SU-DHL-6 (cell line): ENCODE results near the gene EIF2B2.

Source experiments
- H2AFZ ChIP-seq: fragments of 200-600 bp; sonication (generic); 2 replicates; pipeline ENCODE4 v1.6.1; 2014; ENCODE audit warnings: low read depth, mild to moderate bottlenecking, moderate library complexity, mixed read lengths, antibody characterized with exemption, low read length; ENCODE audit not compliant: severe bottlenecking
- H3F3A ChIP-seq: fragments of 200-600 bp; shearing (Covaris generic); 2 replicates; pipeline ENCODE4 v1.6.0; 2016; ENCODE audit warnings: antibody characterized with exemption, mild to moderate bottlenecking; ENCODE audit not compliant: insufficient read depth
- H3K27ac ChIP-seq: fragments of 200-600 bp; sonication (generic); 2 replicates; pipeline ENCODE4 v1.5.1; 2016; ENCODE audit warnings: low read depth, mild to moderate bottlenecking, low read length, moderate library complexity, mixed read lengths
- H3K27me3 ChIP-seq: fragments of 200-600 bp; sonication (generic), shearing (Covaris generic); 2 replicates; pipeline ENCODE4 v1.6.0; 2014; ENCODE audit warnings: mild to moderate bottlenecking, low read length
- H3K36me3 ChIP-seq: fragments of 200-600 bp; sonication (generic); 2 replicates; pipeline ENCODE4 v1.6.1; 2014; ENCODE audit warnings: mild to moderate bottlenecking, low read length, mixed read lengths
- H3K4me2 ChIP-seq: fragments of 300-600, 200-600 bp; shearing (Covaris generic), sonication (generic); 2 replicates; pipeline ENCODE4 v1.6.0; 2014; ENCODE audit warnings: low read length, low read depth, mild to moderate bottlenecking; ENCODE audit not compliant: poor library complexity, severe bottlenecking
- H3K4me3 ChIP-seq: fragments of 200-600 bp; sonication (generic); 2 replicates; pipeline ENCODE4 v1.5.1; 2014; ENCODE audit warnings: antibody characterized with exemption, low read length, mild to moderate bottlenecking, mixed read lengths; ENCODE audit not compliant: insufficient read depth, poor library complexity, severe bottlenecking
- H3K79me2 ChIP-seq: fragments of 200-600 bp; sonication (generic); 2 replicates; pipeline ENCODE4 v1.6.1; 2014; ENCODE audit warnings: mild to moderate bottlenecking, low read length, moderate library complexity; ENCODE audit not compliant: insufficient read depth
- H3K9ac ChIP-seq: fragments of 200-600 bp; sonication (generic); 2 replicates; pipeline ENCODE4 v1.7.0; 2014; ENCODE audit warnings: mild to moderate bottlenecking, low read length
- H3K9me2 ChIP-seq: fragments of 200-600 bp; sonication (generic); replicated peaks from 2 replicates; pipeline ENCODE4 v1.6.1; 2014; ENCODE audit warnings: low read length; ENCODE audit not compliant: insufficient read depth
- H3K9me3 ChIP-seq: fragments of 200-600 bp; sonication (generic); 2 replicates; pipeline ENCODE4 v1.6.1; 2014; ENCODE audit warnings: low read length, mixed read lengths; ENCODE audit not compliant: insufficient read depth
- H4K20me1 ChIP-seq: fragments of 200-600 bp; sonication (generic); 2 replicates; pipeline ENCODE4 v1.6.1; 2014; ENCODE audit warnings: low read depth, mild to moderate bottlenecking, antibody characterized with exemption, low read length, moderate library complexity, mixed read lengths
- CTCF ChIP-seq: fragments of 200-600 bp; sonication (generic); IDR thresholded peaks from one replicate; pipeline ENCODE4 v1.5.1; 2017; ENCODE audit warnings: antibody characterized with exemption, mild to moderate bottlenecking, low read length, moderate library complexity; ENCODE audit not compliant: insufficient read depth, poor library complexity, severe bottlenecking
- EZH2phosphoT487 ChIP-seq: fragments of 200-600 bp; sonication (generic), shearing (Covaris generic); conservative IDR thresholded peaks from 2 replicates; pipeline ENCODE4 v1.6.1; 2018; ENCODE audit warnings: mild to moderate bottlenecking, antibody characterized with exemption, low read length, moderate library complexity, mixed read lengths

EIF2B2 gene

GRCh38 chr14:75059642-75060041 lies 56.9 kb downstream of the EIF2B2 start:
- no peak overlapping the region for H3K4me3 ChIP-seq
- H3K79me2 ChIP-seq: peaks cover 34% of the 10 kb centered on the region
- no peaks in the 10 kb centered on the region for H3K9me2 ChIP-seq
- H2AFZ ChIP-seq: no peak overlapping the region
- TF ChIP-seq CTCF (no peak), EZH2phosphoT487 (no peak)
- no peaks in the 10 kb centered on the region for H3K27me3 ChIP-seq
- no peaks in the 10 kb centered on the region for H3K9me3 ChIP-seq
- H3K36me3 ChIP-seq: peaks cover 27% of the 10 kb centered on the region
- H3K27ac ChIP-seq: no peak overlapping the region
- H3K4me2 ChIP-seq: no peak overlapping the region
- no peaks in the 10 kb centered on the region for H4K20me1 ChIP-seq
- H3F3A ChIP-seq: peaks cover 3% of the 10 kb centered on the region; the same call in 1 of the 2 replicates
- no peak overlapping the region for H3K9ac ChIP-seq

GRCh38 chr14:75060420-75060819 lies 57.7 kb downstream of the EIF2B2 start:
- TF ChIP-seq CTCF: no peak
- H4K20me1 ChIP-seq: no peaks in the 10 kb centered on the region
- no peak overlapping the region for H3K27ac ChIP-seq
- no peaks in the 10 kb centered on the region for H3K9me2 ChIP-seq
- H3K27me3 ChIP-seq: no peaks in the 10 kb centered on the region
- H3K79me2 ChIP-seq: peaks cover 34% of the 10 kb centered on the region
- H3K36me3 ChIP-seq: peaks cover 27% of the 10 kb centered on the region
- H3K4me3 ChIP-seq: no peak overlapping the region
- H3K9ac ChIP-seq: no peak overlapping the region
- H2AFZ ChIP-seq: no peak overlapping the region
- no peak overlapping the region for H3K4me2 ChIP-seq
- H3F3A ChIP-seq: peaks cover 2% of the 10 kb centered on the region; the same call in 1 of the 2 replicates
- H3K9me3 ChIP-seq: no peaks in the 10 kb centered on the region
